H1 (cell line): ENCODE data around the gene CFAP107. TPM values are rescaled to one million over a fixed set of nuclear protein-coding genes. Genes with fewer than 3 reads are reported as not detected.

Experiments used
- CTCF ChIA-PET: fragments of 300-600 bp; sonication (Branson Sonifier 250); formaldehyde crosslinking; loops from one replicate; lab custom pipeline; 2021; ENCODE audit not compliant: partially characterized antibody; lab: Charles Lee
- POLR2A ChIA-PET: fragments of 300-600 bp; sonication (Branson Sonifier 250); formaldehyde crosslinking; loops from one replicate; lab custom pipeline; 2021; ENCODE audit warnings: inconsistent platforms; ENCODE audit not compliant: partially characterized antibody; lab: Charles Lee
- DNase-seq, 2 experiments: peaks; one replicate each; pipeline versions ENCODE4 v3.0.0 to v3.0.0-alpha.2; 2010 to 2022; ENCODE audit warnings: low spot score in 2 of 2, low read depth in 1 of 2, mixed read lengths in 1 of 2
- FAIRE-seq: peaks from 2 replicates; lab custom pipeline; 2011; peaks lifted over from hg19 to GRCh38; lab: Jason Lieb, UNC
- H2AFZ ChIP-seq: 2 replicates; pipeline ENCODE4 v1.8.1; 2012; ENCODE audit warnings: low read length, inconsistent platforms
- H2AK5ac ChIP-seq: 2 replicates; pipeline ENCODE4 v1.6.1; 2013; ENCODE audit warnings: low read depth, low read length
- H2BK120ac ChIP-seq: replicated peaks from 2 replicates; pipeline ENCODE3; 2013; ENCODE audit warnings: low read depth, low read length, inconsistent platforms
- H2BK12ac ChIP-seq: 2 replicates; pipeline ENCODE4 v1.6.1; 2013; ENCODE audit warnings: low read depth, low read length
- H2BK15ac ChIP-seq: 2 replicates; pipeline ENCODE4 v1.6.1; 2013; ENCODE audit warnings: low read length
- H2BK20ac ChIP-seq: 2 replicates; pipeline ENCODE4 v1.6.1; 2013; ENCODE audit warnings: low read length
- H2BK5ac ChIP-seq: 2 replicates; pipeline ENCODE4 v1.6.1; 2013; ENCODE audit warnings: low read depth, low read length
- H3K14ac ChIP-seq: 2 replicates; pipeline ENCODE4 v1.6.1; 2013; ENCODE audit warnings: inconsistent platforms; ENCODE audit not compliant: insufficient read length
- H3K18ac ChIP-seq: 2 replicates; pipeline ENCODE4 v1.6.1; 2013; ENCODE audit warnings: low read length; ENCODE audit errors: extremely low read depth
- H3K23ac ChIP-seq: 2 replicates; pipeline ENCODE4 v1.6.1; 2013; ENCODE audit warnings: inconsistent platforms; ENCODE audit not compliant: insufficient read length
- H3K23me2 ChIP-seq: 2 replicates; pipeline ENCODE4 v1.6.1; 2013; ENCODE audit warnings: low read depth, low read length
- H3K27ac ChIP-seq: 2 replicates; pipeline ENCODE4 v1.6.1; 2011; ENCODE audit warnings: low read depth, low read length, inconsistent platforms
- H3K27me3 ChIP-seq, 4 experiments: replicated peaks in 1 of 4; 1 replicate in 1 of 4; 2 replicates in 3 of 4; pipeline versions ENCODE4 v1.6.1 to v1.8.1; 2011 to 2013; ENCODE audit warnings: low read length in 3 of 4, mild to moderate bottlenecking in 3 of 4, inconsistent platforms in 2 of 4, mixed read lengths in 2 of 4, moderate library complexity in 1 of 4; ENCODE audit not compliant: control insufficient read depth in 3 of 4, insufficient read depth in 3 of 4; ENCODE audit errors: extremely low read depth in 1 of 4
- H3K36me3 ChIP-seq, 4 experiments: 2 replicates each; pipeline versions ENCODE4 v1.6.1 to v1.8.1; 2011 to 2013; ENCODE audit warnings: mild to moderate bottlenecking in 4 of 4, low read length in 3 of 4, moderate library complexity in 2 of 4, control low read depth in 1 of 4, inconsistent platforms in 1 of 4; ENCODE audit not compliant: insufficient read depth in 4 of 4, control insufficient read depth in 2 of 4
- H3K4ac ChIP-seq: replicated peaks from 2 replicates; pipeline ENCODE3; 2013; ENCODE audit warnings: low read length, low read depth, mixed read lengths, inconsistent platforms; ENCODE audit not compliant: insufficient read length
- H3K4me1 ChIP-seq, 4 experiments: replicated peaks in 1 of 4; 1 replicate in 1 of 4; 2 replicates in 3 of 4; pipeline versions ENCODE4 v1.6.1 to v1.8.1; 2011 to 2013; ENCODE audit warnings: low read length in 3 of 4, inconsistent platforms in 2 of 4, mixed read lengths in 1 of 4; ENCODE audit not compliant: insufficient read depth in 4 of 4, control insufficient read depth in 3 of 4
- H3K4me2 ChIP-seq, 2 experiments: 2 replicates each; pipeline versions ENCODE4 v1.6.1 to v1.8.1; 2011 to 2013; ENCODE audit warnings: low read depth in 2 of 2, low read length in 2 of 2, control low read depth in 1 of 2, inconsistent platforms in 1 of 2, mild to moderate bottlenecking in 1 of 2; ENCODE audit not compliant: insufficient read depth in 1 of 2
- H3K4me3 ChIP-seq, 4 experiments: fragments of 200-600, 300-600 bp in 1 of 4; sonication (generic), shearing (Covaris generic), sonication (Bioruptor Twin) in 1 of 4; 2 replicates each; pipeline versions ENCODE4 v1.5.1 to v1.8.1; 2011 to 2016; ENCODE audit warnings: low read length in 4 of 4, low read depth in 3 of 4, control low read depth in 2 of 4, inconsistent platforms in 2 of 4, mild to moderate bottlenecking in 2 of 4, mixed read lengths in 1 of 4, moderate library complexity in 1 of 4; ENCODE audit not compliant: insufficient read depth in 2 of 4; ENCODE audit errors: extremely low read depth in 1 of 4
- H3K56ac ChIP-seq: replicated peaks from 2 replicates; pipeline ENCODE3; 2013; ENCODE audit warnings: low read depth, mild to moderate bottlenecking, mixed read lengths, low read length, inconsistent platforms; ENCODE audit not compliant: insufficient read length
- H3K79me1 ChIP-seq: 2 replicates; pipeline ENCODE4 v1.6.1; 2013; ENCODE audit warnings: low read depth, low read length, control low read depth
- H3K79me2 ChIP-seq, 2 experiments: 2 replicates each; pipeline versions ENCODE4 v1.6.1 to v1.8.1; 2012 to 2013; ENCODE audit warnings: low read length in 2 of 2, mild to moderate bottlenecking in 2 of 2, inconsistent platforms in 1 of 2; ENCODE audit not compliant: insufficient read depth in 2 of 2, control insufficient read depth in 1 of 2
- H3K9ac ChIP-seq, 4 experiments: replicated peaks in 1 of 4; 1 replicate in 1 of 4; 2 replicates in 3 of 4; pipeline versions ENCODE4 v1.6.1 to v1.8.1; 2011 to 2013; ENCODE audit warnings: low read depth in 3 of 4, low read length in 3 of 4, control low read depth in 2 of 4, mild to moderate bottlenecking in 2 of 4, moderate library complexity in 2 of 4, inconsistent platforms in 1 of 4; ENCODE audit errors: extremely low read depth in 1 of 4
- H3K9me3 ChIP-seq, 2 experiments: 2 replicates each; pipeline versions ENCODE4 v1.6.1 to v1.8.1; 2012 to 2013; ENCODE audit warnings: mild to moderate bottlenecking in 2 of 2, moderate library complexity in 2 of 2, control low read depth in 1 of 2, inconsistent platforms in 1 of 2, low read depth in 1 of 2, low read length in 1 of 2, mixed read lengths in 1 of 2; ENCODE audit not compliant: insufficient read depth in 2 of 2
- H4K20me1 ChIP-seq, 2 experiments: replicated peaks in 1 of 2; 2 replicates each; pipeline versions ENCODE3 to v1.8.1; 2011 to 2013; ENCODE audit warnings: inconsistent platforms in 2 of 2, low read length in 2 of 2, mild to moderate bottlenecking in 1 of 2; ENCODE audit not compliant: insufficient read depth in 2 of 2, control insufficient read depth in 1 of 2
- H4K5ac ChIP-seq: 2 replicates; pipeline ENCODE4 v1.6.1; 2013; ENCODE audit warnings: low read length, low read depth, mixed read lengths, inconsistent platforms; ENCODE audit not compliant: insufficient read length
- H4K8ac ChIP-seq: 2 replicates; pipeline ENCODE4 v1.8.0; 2013; ENCODE audit warnings: mild to moderate bottlenecking, moderate library complexity, low read length, inconsistent platforms; ENCODE audit not compliant: insufficient read depth; ENCODE audit errors: extremely low read depth
- H4K91ac ChIP-seq: replicated peaks from 2 replicates; pipeline ENCODE3; 2013; ENCODE audit warnings: low read length, mixed read lengths, inconsistent platforms; ENCODE audit not compliant: insufficient read length
- ATF2 ChIP-seq: IDR thresholded peaks from 2 replicates; pipeline ENCODE4 v1.6.1; 2012; ENCODE audit warnings: low read length, inconsistent platforms
- CEBPB ChIP-seq: IDR thresholded peaks from 2 replicates; pipeline ENCODE4 v1.6.1; 2012; ENCODE audit warnings: low read depth, low read length
- CTBP2 ChIP-seq: IDR thresholded peaks from 2 replicates; pipeline ENCODE4 v1.7.0; 2011; ENCODE audit warnings: borderline replicate concordance, mild to moderate bottlenecking, moderate library complexity, mixed read lengths, low read length; ENCODE audit not compliant: insufficient read depth, insufficient read length
- EGR1 ChIP-seq: IDR thresholded peaks from 2 replicates; pipeline ENCODE4 v1.6.1; 2011; ENCODE audit warnings: low read depth, low read length, borderline replicate concordance
- SUZ12 ChIP-seq: fragments of 200-600 bp; sonication (generic); IDR thresholded peaks from 2 replicates; pipeline ENCODE4 v1.6.1; 2012; ENCODE audit warnings: mild to moderate bottlenecking, inconsistent platforms, low read length, moderate library complexity, mixed read lengths
- YY1 ChIP-seq: IDR thresholded peaks from 2 replicates; pipeline ENCODE4 v1.6.1; 2011; ENCODE audit warnings: low read depth, mild to moderate bottlenecking, low read length
- WGBS, 2 experiments: shearing (Covaris generic) in 1 of 2; methylation state at CpG; one replicate each; pipeline versions ENCODE4 v1.1.6 to v1.1.7; 2013 to 2015; ENCODE audit warnings: low lambda C conversion rate in 2 of 2, mixed read lengths in 2 of 2, inconsistent platforms in 1 of 2, low coverage in 1 of 2, missing lambda C conversion rate in 1 of 2; ENCODE audit not compliant: insufficient replicate concordance in 2 of 2, insufficient coverage in 1 of 2, insufficient read length in 1 of 2; ENCODE audit errors: extremely low coverage in 1 of 2, missing lambda C conversion rate in 1 of 2; 5-methylcytosine and 5-hydroxymethylcytosine counted together
- polyA plus RNA-seq, 7 experiments: library from polyadenylated mRNA; depleted of rRNA in 3 of 7; stranded (reverse) in 5 of 7; unstranded in 2 of 7; fragments of >200 nt in 5 of 7; fragments of 200-250 nt in 2 of 7; gene quantifications; 1 replicate in 5 of 7; 2 replicates in 1 of 7; 4 replicates in 1 of 7; pipeline versions ENCODE4 v1.2.1 to v1.2.3, GENCODE V29; 2011 to 2013; ENCODE audit warnings: missing spikeins in 2 of 7, mixed read lengths in 2 of 7
- total RNA-seq: library from RNA; stranded (reverse); fragmentation: NEBNext Ultra II Directional; extraction: Animal tissue kit (Norgen Biotek cat#: 25700); gene quantifications from 2 replicates; pipeline ENCODE4 v1.2.1, GENCODE V29; 2021

Gene CFAP107
- total and polyA plus RNA-seq, 2 of the 8 experiments (the other 6 are each of a cell fraction or from before 2014, with no cell fraction given), result 0.23 TPM; not detected in 1

GRCh38 chr1:12774801-12775345, 28.9 kb downstream of the CFAP107 start:
- Histone ChIP-seq H3K23me2 (no peaks in the 10 kb centered on the region), H3K79me1 (no peaks in the 10 kb centered on the region), H3K36me3 (no peaks in the 10 kb centered on the region; a peak in 1 of 8 replicates), H3K4me2 (no peak overlapping the region), H3K9ac (no peak overlapping the region), H4K8ac (no peak overlapping the region), H2AK5ac (no peak overlapping the region), H3K27ac (no peak overlapping the region), H2AFZ (no peak overlapping the region), H3K23ac (no peak overlapping the region), H2BK5ac (no peak overlapping the region), H4K20me1 (no peaks in the 10 kb centered on the region), H3K4ac (no peak overlapping the region), H2BK120ac (no peak overlapping the region), H3K9me3 (no peaks in the 10 kb centered on the region), H3K27me3 (no peaks in the 10 kb centered on the region), H3K79me2 (no peaks in the 10 kb centered on the region), H3K4me3 (no peak overlapping the region), H2BK20ac (no peak overlapping the region), H2BK12ac (no peak overlapping the region), H3K14ac (no peak overlapping the region), H4K5ac (no peak overlapping the region), H3K4me1 (no peaks in the 10 kb centered on the region), H3K56ac (no peak overlapping the region), H2BK15ac (no peak overlapping the region), H4K91ac (no peak overlapping the region), H3K18ac (no peak overlapping the region)
- DNase-seq (no peak), FAIRE-seq (no peak)
- ChIA-PET POLR2A (no interaction called here), CTCF (interaction anchor here (1.0 to 1.8 kb wide), 4 partner anchors 9 to 116 kb away, joined by 3 to 5 read pairs (median 4); no protein-coding TSS in a partner anchor)
- 83% methylated on average over 5 of the region's 5 CpGs; no CpG with 5 or more reads in 1 of the 2 experiments for WGBS, 2 experiments
- no peak for TF ChIP-seq EGR1
- no peak for TF ChIP-seq CTBP2
- TF ChIP-seq CEBPB, result no peak
- no peak for TF ChIP-seq SUZ12
- TF ChIP-seq YY1, result no peak
- no peak for TF ChIP-seq ATF2
